Measurements from ENCODE around the gene UXS1. TPM values are rescaled to one million over a fixed set of nuclear protein-coding genes. Genes with fewer than 3 reads are reported as not detected.

Gene UXS1
- total and polyA plus RNA-seq, 2 experiments from 2014 or later = 35.8 to 57.5 TPM

GRCh38 chr2:106156305-106157296 is 37.5 kb downstream of the UXS1 start:
- Histone ChIP-seq H3K27me3 (replicated peaks; ENCODE audit: insufficient read depth) (no peaks in the 10 kb centered on the region), H3F3A (ENCODE audit: insufficient read depth) (no peaks in the 10 kb centered on the region), H3K9me2 (ENCODE audit: insufficient read depth) (no peaks in the 10 kb centered on the region), H3K4me2 (ENCODE audit: unreplicated experiment) (no peak overlapping the region), H3K27ac (no peak overlapping the region), H3K79me2 (ENCODE audit: insufficient read depth) (no peaks in the 10 kb centered on the region), H3K36me3 (ENCODE audit: low read depth) (0 out of 2 replicates have a peak, but pooled peaks cover 8% of the 10 kb centered on the region), H4K20me1 (ENCODE audit: insufficient read depth) (no peaks in the 10 kb centered on the region), H3K9me3 (ENCODE audit: low read depth) (no peaks in the 10 kb centered on the region), H2AFZ (no peak overlapping the region), H3K9ac (no peak overlapping the region), H3K4me1 (ENCODE audit: insufficient read depth) (no peaks in the 10 kb centered on the region), H3K4me3 (no peak overlapping the region)
- TF ChIP-seq EZH2 (IDR thresholded peaks at IDR 0.05; ENCODE audit: insufficient read depth, poor library complexity, severe bottlenecking) (no peak), EZH2phosphoT487 (IDR thresholded peaks at IDR 0.05; ENCODE audit: insufficient read depth, low read depth) (no peak)
- in situ Hi-C loops (cut with MboI) = no loop called here
- WGBS, 2 experiments (ENCODE audit: low coverage in 1 of 2, low lambda C conversion rate in 2 of 2, missing lambda C conversion rate in 2 of 2) = 89 to 90% methylated on average over 10 of the region's 10 CpGs
- no peak for DNase-seq

DNA sequence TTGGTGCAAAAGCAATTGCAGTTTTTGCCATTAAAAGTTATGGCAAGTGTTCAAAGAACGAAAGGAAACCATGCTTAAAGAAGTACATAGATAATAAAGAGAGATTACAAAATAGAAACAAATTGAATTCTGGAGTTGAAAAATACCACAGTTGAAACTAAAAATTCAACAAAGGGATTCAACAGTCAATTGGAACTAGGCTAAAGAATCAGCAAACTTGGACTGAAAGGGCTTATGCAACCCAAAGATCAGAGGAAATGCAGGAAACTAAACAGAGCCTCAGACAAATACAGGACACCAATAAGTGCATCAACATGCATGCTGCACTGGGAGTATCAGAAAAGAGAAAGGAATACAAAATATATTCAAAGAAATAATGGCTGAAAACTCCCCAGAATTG is 40.3 kb downstream of the UXS1 start:
- Histone ChIP-seq H3K36me3 (ENCODE audit: low read depth) (0 out of 2 replicates have a peak, but pooled peaks cover 8% of the 10 kb centered on the region), H3K27ac (no peak overlapping the region), H3K9ac (no peak overlapping the region), H3F3A (ENCODE audit: insufficient read depth) (no peaks in the 10 kb centered on the region), H2AFZ (no peak overlapping the region), H4K20me1 (ENCODE audit: insufficient read depth) (no peaks in the 10 kb centered on the region), H3K9me2 (ENCODE audit: insufficient read depth) (no peaks in the 10 kb centered on the region), H3K4me2 (ENCODE audit: unreplicated experiment) (no peak overlapping the region), H3K4me3 (no peak overlapping the region), H3K27me3 (replicated peaks; ENCODE audit: insufficient read depth) (no peaks in the 10 kb centered on the region), H3K79me2 (ENCODE audit: insufficient read depth) (no peaks in the 10 kb centered on the region), H3K4me1 (ENCODE audit: insufficient read depth) (no peaks in the 10 kb centered on the region), H3K9me3 (ENCODE audit: low read depth) (no peaks in the 10 kb centered on the region)
- 100% methylated on average over 1 of the region's 1 CpG for WGBS, 2 experiments (ENCODE audit: low coverage in 1 of 2, low lambda C conversion rate in 2 of 2, missing lambda C conversion rate in 2 of 2)
- TF ChIP-seq EZH2phosphoT487 (IDR thresholded peaks at IDR 0.05; ENCODE audit: insufficient read depth, low read depth) = no peak
- TF ChIP-seq EZH2 (IDR thresholded peaks at IDR 0.05; ENCODE audit: insufficient read depth, poor library complexity, severe bottlenecking) = no peak
- no peak for DNase-seq
- in situ Hi-C loops (cut with MboI) = no loop called here

GRCh38 chr2:106147665-106148064 is 46.4 kb downstream of the UXS1 start:
- peak overlapping the region; percentile 40 for H3K4me2 ChIP-seq (ENCODE audit: unreplicated experiment)

GRCh38 chr2:106147159-106147558 is 46.9 kb downstream of the UXS1 start:
- Histone ChIP-seq H3K27ac (peak overlapping the region; percentile 29), H3K4me3 (peak overlapping the region; percentile 22), H3K9me2 (ENCODE audit: insufficient read depth) (no peaks in the 10 kb centered on the region), H3K9me3 (ENCODE audit: low read depth) (no peaks in the 10 kb centered on the region), H3K79me2 (ENCODE audit: insufficient read depth) (no peaks in the 10 kb centered on the region), H3K4me2 (ENCODE audit: unreplicated experiment) (peak overlapping the region; percentile 40), H4K20me1 (ENCODE audit: insufficient read depth) (no peaks in the 10 kb centered on the region), H3K36me3 (ENCODE audit: low read depth) (no peaks in the 10 kb centered on the region), H2AFZ (peak overlapping the region; percentile 25; the same call in 1 of the 2 replicates), H3K9ac (peak overlapping the region; percentile 5; the same call in 1 of the 2 replicates), H3F3A (ENCODE audit: insufficient read depth) (no peaks in the 10 kb centered on the region), H3K27me3 (replicated peaks; ENCODE audit: insufficient read depth) (no peaks in the 10 kb centered on the region), H3K4me1 (ENCODE audit: insufficient read depth) (peaks cover 12% of the 10 kb centered on the region)
- WGBS, 2 experiments (ENCODE audit: low coverage in 1 of 2, low lambda C conversion rate in 2 of 2, missing lambda C conversion rate in 2 of 2) = 12 to 14% methylated on average over 3 of the region's 3 CpGs
- TF ChIP-seq EZH2phosphoT487 (IDR thresholded peaks at IDR 0.05; ENCODE audit: insufficient read depth, low read depth) (no peak), EZH2 (IDR thresholded peaks at IDR 0.05; ENCODE audit: insufficient read depth, poor library complexity, severe bottlenecking) (no peak)
- DNase-seq = peak; percentile 70
- in situ Hi-C loops (cut with MboI) = no loop called here

More at GRCh38 chr2:106147665-106148064, 46.4 kb downstream of the UXS1 start:
- Histone ChIP-seq H2AFZ (no peak overlapping the region; the same call in 1 of the 2 replicates), H3K27me3 (replicated peaks; ENCODE audit: insufficient read depth) (no peaks in the 10 kb centered on the region), H3K36me3 (ENCODE audit: low read depth) (no peaks in the 10 kb centered on the region), H3K27ac (peak overlapping the region; percentile 29; the same call in 1 of the 2 replicates), H3F3A (ENCODE audit: insufficient read depth) (no peaks in the 10 kb centered on the region), H4K20me1 (ENCODE audit: insufficient read depth) (no peaks in the 10 kb centered on the region), H3K4me3 (no peak overlapping the region), H3K4me1 (ENCODE audit: insufficient read depth) (peaks cover 12% of the 10 kb centered on the region), H3K9me3 (ENCODE audit: low read depth) (no peaks in the 10 kb centered on the region), H3K79me2 (ENCODE audit: insufficient read depth) (no peaks in the 10 kb centered on the region), H3K9ac (peak overlapping the region; percentile 5; the same call in 1 of the 2 replicates), H3K9me2 (ENCODE audit: insufficient read depth) (no peaks in the 10 kb centered on the region)
- in situ Hi-C loops (cut with MboI) = no loop called here
- peak; percentile 10 for DNase-seq
- TF ChIP-seq EZH2 (IDR thresholded peaks at IDR 0.05; ENCODE audit: insufficient read depth, poor library complexity, severe bottlenecking) = no peak
- 91 to 95% methylated on average over 3 of the region's 3 CpGs for WGBS, 2 experiments (ENCODE audit: low coverage in 1 of 2, low lambda C conversion rate in 2 of 2, missing lambda C conversion rate in 2 of 2)

All from GM23248 (cell line).